Stimulated activated CD8-positive, alpha-beta memory T cell treated with anti-CD3 and anti-CD28 coated beads, Interleukin-4, amount 100 ng/mL, for 1 hour (primary cell): ENCODE data around the gene GALNT12.
A peak's percentile ranks its signal among the peaks of the same experiment; 100 is the strongest.

Experiments
- DNase-seq, 2 donors: peaks; one replicate each; pipeline ENCODE4 v3.0.0-alpha.2; 2020; ENCODE audit warnings: low read depth in 2 of 2, low spot score in 1 of 2

The GALNT12 gene

GRCh38 chr9:98781588-98782383, 25.7 kb upstream of the GALNT12 start:
- DNase-seq = no peak

- no peak for DNase-seq
Observed at GRCh38 chr9:98783518-98784226, 23.8 kb upstream of the GALNT12 start.

GRCh38 chr9:98784831-98785806, 22.4 kb upstream of the GALNT12 start:
- no peak for DNase-seq

- no peak for DNase-seq
Observed at GRCh38 chr9:98786750-98787510, 20.5 kb upstream of the GALNT12 start.

GRCh38 chr9:98787766-98788335, 19.6 kb upstream of the GALNT12 start:
- DNase-seq = no peak

GRCh38 chr9:98789483-98790133, 17.9 kb upstream of the GALNT12 start:
- no peak for DNase-seq

GRCh38 chr9:98790134-98790841, 17.2 kb upstream of the GALNT12 start:
- no peak for DNase-seq

GRCh38 chr9:98790842-98791607, 16.4 kb upstream of the GALNT12 start:
- peak in 1 of 2 donors; percentile 25 for DNase-seq

- no peak for DNase-seq
Observed at GRCh38 chr9:98791608-98792490, 15.6 kb upstream of the GALNT12 start.

GRCh38 chr9:98793031-98793430, 14.4 kb upstream of the GALNT12 start:
- no peak for DNase-seq

GRCh38 chr9:98794802-98795201, 12.7 kb upstream of the GALNT12 start:
- DNase-seq = no peak

- DNase-seq = no peak
Observed at GRCh38 chr9:98795295-98795955, 12.0 kb upstream of the GALNT12 start.

- no peak for DNase-seq
Observed at GRCh38 chr9:98795970-98796363, 11.5 kb upstream of the GALNT12 start.

GRCh38 chr9:98796364-98797101, 10.9 kb upstream of the GALNT12 start, which contains the start of gene ANKS6:
Gene ANKS6, minus strand, starts transcription at chr9:98796555. Its CDS starts 64 bp downstream, at chr9:98796491.
- DNase-seq = peak; percentile 63 to 65

- no peak for DNase-seq
Observed at GRCh38 chr9:98797491-98797890, 10.0 kb upstream of the GALNT12 start.

GRCh38 chr9:98798254-98798653, 9.2 kb upstream of the GALNT12 start:
- no peak for DNase-seq
